Nephron progenitor cell (in vitro differentiated cells): ENCODE measurements around the gene WDR4.

ENCODE experiments used
- DNase-seq: peaks from one replicate; pipeline ENCODE4 v3.0.0; 2021
- H3K27ac Mint-ChIP-seq: 2 replicates; pipeline ENCODE4 v1.8.0; 2021; ENCODE audit warnings: mild to moderate bottlenecking, moderate library complexity, mixed read lengths
- H3K27me3 Mint-ChIP-seq: 2 replicates; pipeline ENCODE4 v1.8.0; 2021; ENCODE audit warnings: mild to moderate bottlenecking, low read depth, mixed read lengths; ENCODE audit not compliant: poor library complexity
- H3K36me3 Mint-ChIP-seq: 2 replicates; pipeline ENCODE4 v1.8.0; 2021; ENCODE audit warnings: low read depth, mixed read lengths
- H3K4me1 Mint-ChIP-seq: 2 replicates; pipeline ENCODE4 v1.8.0; 2021; ENCODE audit warnings: mixed read lengths
- H3K4me3 Mint-ChIP-seq: 2 replicates; pipeline ENCODE4 v1.8.0; 2021; ENCODE audit warnings: mild to moderate bottlenecking, moderate library complexity, mixed read lengths
- H3K9me3 Mint-ChIP-seq: 2 replicates; pipeline ENCODE4 v1.8.0; 2021; ENCODE audit warnings: mild to moderate bottlenecking, moderate library complexity, mixed read lengths
- CTCF ChIP-seq: fragments of 200-600 bp; sonication (generic); IDR thresholded peaks from 2 replicates; pipeline ENCODE4 v1.5.0; 2021; ENCODE audit warnings: antibody characterized with exemption

The WDR4 gene

GRCh38 chr21:42853621-42854020, 25.7 kb downstream of the WDR4 start:
- peaks cover 52% of the 10 kb centered on the region for H3K36me3 Mint-ChIP-seq
- H3K4me3 Mint-ChIP-seq = no peak overlapping the region
- DNase-seq = no peak
- H3K9me3 Mint-ChIP-seq = no peaks in the 10 kb centered on the region
- no peak overlapping the region for H3K27ac Mint-ChIP-seq
- no peak for TF ChIP-seq CTCF
- H3K27me3 Mint-ChIP-seq = peaks cover 4% of the 10 kb centered on the region
- no peaks in the 10 kb centered on the region for H3K4me1 Mint-ChIP-seq

GRCh38 chr21:42852925-42853570, 26.3 kb downstream of the WDR4 start:
- Mint-ChIP-seq H3K4me1 (no peaks in the 10 kb centered on the region), H3K27me3 (peaks cover 4% of the 10 kb centered on the region), H3K9me3 (no peaks in the 10 kb centered on the region), H3K4me3 (no peak overlapping the region), H3K36me3 (peaks cover 47% of the 10 kb centered on the region), H3K27ac (no peak overlapping the region)
- no peak for DNase-seq
- no peak for TF ChIP-seq CTCF

- Mint-ChIP-seq H3K9me3 (no peaks in the 10 kb centered on the region), H3K36me3 (peaks cover 41% of the 10 kb centered on the region), H3K4me1 (no peaks in the 10 kb centered on the region), H3K4me3 (no peak overlapping the region), H3K27me3 (peaks cover 4% of the 10 kb centered on the region), H3K27ac (no peak overlapping the region)
- no peak for TF ChIP-seq CTCF
- DNase-seq = no peak
Measured at GRCh38 chr21:42851812-42852665, 27.3 kb downstream of the WDR4 start.

DNA sequence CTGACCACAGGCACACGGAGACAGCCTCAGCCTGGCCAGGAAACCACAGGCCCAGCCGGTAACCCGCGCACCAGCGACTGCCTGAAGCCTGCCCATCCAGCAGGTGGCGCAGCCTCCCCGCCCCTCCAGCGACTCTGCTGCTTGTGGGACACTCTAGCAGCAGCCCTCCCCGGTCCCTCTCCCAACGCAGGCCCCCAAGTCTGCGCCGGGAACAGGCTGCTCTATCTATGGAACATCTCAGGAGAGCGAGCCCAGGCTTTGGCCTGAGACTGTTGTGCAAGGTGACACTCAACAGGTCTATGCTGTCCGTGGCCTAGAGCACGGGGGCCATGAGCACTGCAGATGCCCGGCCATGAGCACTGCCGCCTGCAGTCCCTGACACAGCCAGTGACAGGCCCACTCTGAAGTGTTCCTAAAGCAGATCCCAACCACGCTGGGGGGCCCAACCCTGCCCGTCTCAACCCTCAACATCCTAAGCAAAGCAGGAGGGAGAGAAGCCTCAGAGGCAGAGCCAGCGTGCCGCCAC, 28.4 kb downstream of the WDR4 start:
- Mint-ChIP-seq H3K27me3 (peaks cover 4% of the 10 kb centered on the region), H3K27ac (no peak overlapping the region), H3K4me3 (no peak overlapping the region), H3K9me3 (no peaks in the 10 kb centered on the region), H3K36me3 (peaks cover 39% of the 10 kb centered on the region), H3K4me1 (no peaks in the 10 kb centered on the region)
- TF ChIP-seq CTCF = peak; percentile 28
- peak; percentile 21 for DNase-seq

DNA sequence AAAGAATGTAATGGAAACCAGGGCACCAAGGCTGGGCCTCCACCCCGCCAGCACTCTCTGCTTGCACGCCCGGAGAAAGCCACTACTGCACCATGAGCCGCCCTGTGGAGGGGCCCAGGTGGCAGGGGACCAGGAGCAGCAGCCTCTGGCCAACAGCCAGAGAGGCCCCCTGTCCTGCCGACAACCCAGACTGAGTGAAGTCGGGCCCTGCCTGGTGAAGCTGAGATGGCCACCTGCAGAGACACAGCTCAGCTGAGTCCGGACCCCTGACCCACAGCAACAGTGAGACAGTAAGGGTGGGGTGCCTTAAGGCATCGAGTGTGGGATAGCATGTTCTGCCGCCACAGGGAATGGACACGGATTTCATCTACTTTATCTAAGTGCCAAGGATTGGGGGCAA, 28.9 kb downstream of the WDR4 start:
- Mint-ChIP-seq H3K27me3 (peaks cover 4% of the 10 kb centered on the region), H3K36me3 (peaks cover 38% of the 10 kb centered on the region), H3K4me1 (no peaks in the 10 kb centered on the region), H3K9me3 (no peaks in the 10 kb centered on the region), H3K4me3 (no peak overlapping the region), H3K27ac (peak overlapping the region; percentile 68)
- no peak for TF ChIP-seq CTCF
- DNase-seq = no peak
